ENCODE results near the gene KCNN1. TPM values are rescaled to one million over a fixed set of nuclear protein-coding genes. Genes with fewer than 3 reads are reported as not detected.

KCNN1 gene
- total RNA-seq, 1 donor from 2014 or later = not detected

GRCh38 chr19:17948514-17948900 lies 18.4 kb upstream of the KCNN1 start:
- DNase-seq (ENCODE audit: low read depth) = no peak
- peak overlapping the region; percentile 53 for H3K4me3 ChIP-seq (ENCODE audit: low read depth, low read length)
- TF ChIP-seq CTCF (conservative IDR thresholded peaks at IDR 0.05; ENCODE audit: low read depth, low read length) = no peak

GRCh38 chr19:17948931-17949930 lies 17.7 kb upstream of the KCNN1 start:
- H3K4me3 ChIP-seq (ENCODE audit: low read depth, low read length) = no peak overlapping the region
- TF ChIP-seq CTCF (conservative IDR thresholded peaks at IDR 0.05; ENCODE audit: low read depth, low read length) = no peak
- DNase-seq (ENCODE audit: low read depth) = no peak

- DNase-seq (ENCODE audit: low read depth) = no peak
- H3K4me3 ChIP-seq (ENCODE audit: low read depth, low read length) = no peak overlapping the region
- TF ChIP-seq CTCF (conservative IDR thresholded peaks at IDR 0.05; ENCODE audit: low read depth, low read length) = no peak
These were observed 17.0 kb upstream of the KCNN1 start for GRCh38 chr19:17949956-17950309.

GRCh38 chr19:17950310-17951156 lies 16.4 kb upstream of the KCNN1 start:
- DNase-seq (ENCODE audit: low read depth) = no peak
- no peak for TF ChIP-seq CTCF (conservative IDR thresholded peaks at IDR 0.05; ENCODE audit: low read depth, low read length)
- no peak overlapping the region for H3K4me3 ChIP-seq (ENCODE audit: low read depth, low read length)

- no peak for DNase-seq (ENCODE audit: low read depth)
- H3K4me3 ChIP-seq (ENCODE audit: low read depth, low read length) = no peak overlapping the region
- TF ChIP-seq CTCF (conservative IDR thresholded peaks at IDR 0.05; ENCODE audit: low read depth, low read length) = no peak
These were observed 15.5 kb upstream of the KCNN1 start for GRCh38 chr19:17951157-17951989.
